ACC112 (cell line): ENCODE measurements around the gene CKAP4.

Experiments used
- H2AFZ ChIP-seq: fragments of 200-600 bp; sonication (generic); one replicate; pipeline ENCODE4 v1.6.0; 2017; ENCODE audit warnings: antibody characterized with exemption, low read length; ENCODE audit not compliant: unreplicated experiment
- H3K27ac ChIP-seq: fragments of 200-600 bp; sonication (generic); 2 replicates; pipeline ENCODE4 v1.5.1; 2014; ENCODE audit warnings: low read depth, mild to moderate bottlenecking, antibody characterized with exemption, low read length, moderate library complexity
- H3K27me3 ChIP-seq: fragments of 200-600 bp; sonication (generic); 2 replicates; pipeline ENCODE4 v1.6.1; 2014; ENCODE audit warnings: mild to moderate bottlenecking, antibody characterized with exemption, low read length, moderate library complexity, mixed read lengths; ENCODE audit not compliant: insufficient read depth
- H3K36me3 ChIP-seq: fragments of 200-600 bp; sonication (generic); 2 replicates; pipeline ENCODE4 v1.6.1; 2016; ENCODE audit warnings: mild to moderate bottlenecking, antibody characterized with exemption, low read length, moderate library complexity, mixed read lengths; ENCODE audit not compliant: insufficient read depth
- H3K4me1 ChIP-seq: fragments of 200-600 bp; sonication (generic); one replicate; pipeline ENCODE4 v1.6.1; 2016; ENCODE audit warnings: low read length, mixed read lengths; ENCODE audit not compliant: insufficient read depth, unreplicated experiment, control insufficient read depth
- H3K4me3 ChIP-seq: fragments of 200-600 bp; sonication (generic); 2 replicates; pipeline ENCODE4 v1.5.1; 2014; ENCODE audit warnings: mild to moderate bottlenecking, low read depth, low read length
- H3K79me2 ChIP-seq: fragments of 200-600 bp; sonication (generic); one replicate; pipeline ENCODE4 v1.6.0; 2016; ENCODE audit warnings: low read length; ENCODE audit not compliant: control insufficient read depth, unreplicated experiment, insufficient read depth

The CKAP4 gene

DNA sequence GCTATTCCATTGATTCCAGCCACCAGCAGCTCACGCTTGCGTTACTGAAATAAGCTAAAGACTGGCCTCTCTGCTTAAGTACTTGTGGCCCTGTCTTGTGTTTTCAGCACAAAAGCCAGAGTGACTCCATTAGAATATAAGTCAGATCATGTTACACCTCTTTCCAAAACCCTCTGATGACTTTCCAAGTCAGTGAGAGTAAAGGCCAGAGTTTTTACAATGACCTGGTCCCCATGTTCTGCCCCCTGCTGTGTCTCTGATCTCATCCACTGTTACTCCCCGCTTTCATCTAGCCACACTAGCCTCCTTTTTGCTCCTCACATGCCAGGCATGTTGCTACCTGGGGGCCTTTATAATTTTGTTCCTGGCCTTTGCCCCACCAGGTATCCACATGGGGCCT, 6.9 kb upstream of the CKAP4 start:
- H3K27me3 ChIP-seq, result no peaks in the 10 kb centered on the region
- no peaks in the 10 kb centered on the region for H3K36me3 ChIP-seq
- no peak overlapping the region for H3K27ac ChIP-seq
- no peaks in the 10 kb centered on the region for H3K79me2 ChIP-seq
- no peak overlapping the region for H3K4me3 ChIP-seq
- H2AFZ ChIP-seq, result no peak overlapping the region
- peaks cover 1% of the 10 kb centered on the region for H3K4me1 ChIP-seq

- Histone ChIP-seq H3K27me3 (no peaks in the 10 kb centered on the region), H2AFZ (no peak overlapping the region), H3K27ac (no peak overlapping the region), H3K79me2 (peaks cover 6% of the 10 kb centered on the region), H3K4me3 (no peak overlapping the region), H3K36me3 (no peaks in the 10 kb centered on the region), H3K4me1 (peaks cover 12% of the 10 kb centered on the region)
Observed at GRCh38 chr12:106251631-106252455, 4.0 kb upstream of the CKAP4 start.

DNA sequence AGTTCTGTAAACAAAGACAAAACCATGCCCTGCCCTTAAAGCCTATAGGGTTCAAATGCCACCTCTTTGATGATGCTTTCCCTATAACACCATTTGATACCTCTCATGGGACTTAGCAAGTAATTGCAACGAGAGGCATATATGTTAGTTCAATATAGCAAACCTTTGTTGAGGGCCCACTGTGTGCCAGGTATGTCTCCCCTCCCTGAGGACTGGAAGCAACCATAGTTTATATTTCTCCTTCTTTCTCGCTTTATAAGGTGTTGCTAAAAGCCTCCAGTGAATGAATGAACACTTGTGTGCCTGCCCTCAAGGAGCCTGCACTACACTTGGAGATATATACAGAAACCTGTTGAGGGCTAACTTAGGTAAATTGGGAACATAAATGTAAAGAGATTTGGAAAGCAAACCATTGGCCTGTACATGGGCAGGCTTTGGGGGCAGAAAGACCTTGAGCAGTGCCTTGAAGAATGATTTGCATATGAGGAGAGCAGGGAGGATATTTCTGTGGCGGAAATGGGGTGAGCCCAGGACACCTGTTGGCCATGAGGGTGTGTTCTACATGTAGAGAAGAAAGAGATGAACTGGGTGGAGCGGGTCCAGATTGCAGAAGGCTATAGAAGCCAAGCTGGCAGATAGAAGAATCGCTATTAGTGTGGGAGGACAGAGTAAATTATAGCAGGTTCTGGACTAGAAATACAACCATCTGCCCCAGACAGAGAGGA, 1.8 kb upstream of the CKAP4 start:
- no peak overlapping the region for H2AFZ ChIP-seq
- H3K4me3 ChIP-seq, result peak overlapping the region; percentile 95
- peaks cover 22% of the 10 kb centered on the region for H3K79me2 ChIP-seq
- peaks cover 24% of the 10 kb centered on the region for H3K4me1 ChIP-seq
- no peaks in the 10 kb centered on the region for H3K27me3 ChIP-seq
- peak overlapping the region; percentile 89; the same call in 1 of the 2 replicates for H3K27ac ChIP-seq
- H3K36me3 ChIP-seq, result no peaks in the 10 kb centered on the region

DNA sequence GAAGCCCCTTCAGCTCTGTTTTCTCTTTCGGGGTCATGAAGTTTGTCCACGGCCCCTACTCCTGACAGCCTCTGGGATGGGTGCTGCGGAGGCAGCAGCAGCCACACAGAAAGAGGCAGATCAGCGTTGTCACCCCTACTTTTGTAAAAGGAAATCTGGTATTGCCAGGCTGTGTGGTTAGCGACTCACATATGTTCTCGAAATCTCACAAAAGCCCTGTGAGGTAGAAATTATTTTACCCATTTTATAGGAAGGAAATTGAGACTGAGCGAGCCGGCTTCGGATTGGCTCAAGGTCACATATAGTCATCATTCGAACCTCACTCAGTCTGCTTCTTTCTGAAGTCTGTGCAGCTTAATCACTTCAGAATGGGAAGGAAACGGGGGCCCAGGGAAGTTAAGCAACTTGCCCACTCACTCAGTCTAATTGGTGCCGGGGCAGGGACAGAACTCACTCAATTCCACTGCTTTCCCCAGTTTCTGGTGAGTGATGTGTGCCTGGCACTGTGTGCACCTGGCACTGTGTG, 1.1 kb upstream of the CKAP4 start:
- H3K27ac ChIP-seq, result peak overlapping the region; percentile 89
- peak overlapping the region; percentile 95 for H3K4me3 ChIP-seq
- H3K79me2 ChIP-seq, result peaks cover 29% of the 10 kb centered on the region
- H3K36me3 ChIP-seq, result 0 out of 2 replicates have a peak, but pooled peaks cover 2% of the 10 kb centered on the region
- H3K27me3 ChIP-seq, result no peaks in the 10 kb centered on the region
- H3K4me1 ChIP-seq, result peaks cover 29% of the 10 kb centered on the region
- H2AFZ ChIP-seq, result peak overlapping the region; percentile 43

GRCh38 chr12:106248312-106248845, 559 bp upstream of the CKAP4 start:
- peak overlapping the region; percentile 43 for H2AFZ ChIP-seq
- peaks cover 4% of the 10 kb centered on the region; the same call in 1 of the 2 replicates for H3K36me3 ChIP-seq
- H3K27me3 ChIP-seq, result no peaks in the 10 kb centered on the region
- peaks cover 35% of the 10 kb centered on the region for H3K4me1 ChIP-seq
- H3K79me2 ChIP-seq, result peaks cover 34% of the 10 kb centered on the region
- H3K4me3 ChIP-seq, result peak overlapping the region; percentile 95
- H3K27ac ChIP-seq, result peak overlapping the region; percentile 89

DNA sequence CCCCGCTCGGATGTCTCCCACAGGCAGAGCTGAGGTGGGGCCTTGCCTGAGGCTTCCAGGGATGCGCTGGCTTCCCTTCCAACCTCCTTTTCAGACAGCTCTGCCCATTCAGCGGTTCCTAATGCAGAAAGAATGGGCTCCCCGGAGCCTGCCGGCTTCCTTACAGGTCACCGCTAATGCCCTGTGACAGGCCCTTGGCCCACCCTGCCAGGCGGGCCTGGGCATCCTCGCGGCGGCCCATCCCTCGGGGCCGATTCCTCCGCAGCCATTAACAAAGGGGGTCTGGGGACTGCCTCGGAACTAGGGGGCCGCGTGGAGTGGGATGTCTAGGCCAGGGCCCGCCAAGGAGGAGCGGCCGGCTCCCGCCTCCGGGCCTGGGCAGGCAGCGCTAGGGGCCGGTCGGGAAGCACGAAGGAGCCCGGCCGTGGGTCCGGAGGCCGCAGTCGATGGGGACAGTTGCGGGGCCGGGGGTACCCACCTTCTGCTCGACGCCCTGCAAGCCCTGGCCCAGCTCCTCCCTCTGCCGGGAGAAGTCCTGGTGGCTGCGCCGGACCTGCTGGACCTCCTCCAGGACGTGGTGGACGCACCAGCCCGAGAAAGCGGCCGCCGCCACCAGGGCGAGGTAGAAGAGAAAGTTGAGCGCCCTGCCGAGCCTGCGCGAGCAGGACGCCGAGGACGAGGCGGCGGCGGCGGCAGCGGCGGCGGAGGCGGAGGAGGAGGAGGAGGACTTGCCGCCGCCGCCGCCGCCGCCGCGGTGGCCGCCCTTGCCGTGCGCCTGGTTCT, 738 bp downstream of the CKAP4 start:
- Histone ChIP-seq H3K4me1 (peaks cover 39% of the 10 kb centered on the region), H3K4me3 (peak overlapping the region; percentile 95), H3K27me3 (no peaks in the 10 kb centered on the region), H2AFZ (peak overlapping the region; percentile 43), H3K27ac (peak overlapping the region; percentile 89), H3K36me3 (peaks cover 15% of the 10 kb centered on the region; the same call in 1 of the 2 replicates), H3K79me2 (peaks cover 47% of the 10 kb centered on the region)

GRCh38 chr12:106245767-106246166, 2.1 kb downstream of the CKAP4 start:
- H3K4me3 ChIP-seq, result peak overlapping the region; percentile 95
- peaks cover 39% of the 10 kb centered on the region for H3K4me1 ChIP-seq
- peak overlapping the region; percentile 89 for H3K27ac ChIP-seq
- peaks cover 54% of the 10 kb centered on the region for H3K79me2 ChIP-seq
- H3K27me3 ChIP-seq, result no peaks in the 10 kb centered on the region
- peaks cover 15% of the 10 kb centered on the region; the same call in 1 of the 2 replicates for H3K36me3 ChIP-seq
- H2AFZ ChIP-seq, result no peak overlapping the region

DNA sequence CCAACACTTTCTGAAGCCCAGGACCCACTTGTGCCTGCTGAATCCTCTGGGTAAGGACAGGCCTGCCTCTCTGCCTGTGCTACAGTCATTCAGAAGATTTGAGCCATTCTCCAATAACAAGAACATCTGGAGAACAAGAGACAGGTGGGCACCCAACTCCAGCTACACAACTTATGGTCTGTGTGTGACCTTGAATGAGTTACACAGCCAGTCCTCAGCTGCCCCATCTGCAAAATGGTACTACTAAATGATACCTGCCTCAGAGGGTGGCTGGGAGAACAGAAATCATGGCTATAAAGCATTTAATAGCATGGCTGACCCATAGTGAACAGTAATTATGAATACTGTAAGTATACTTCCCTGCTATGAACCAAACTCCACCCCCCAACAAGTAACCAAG, 4.2 kb downstream of the CKAP4 start:
- H3K36me3 ChIP-seq, result peaks cover 26% of the 10 kb centered on the region; the same call in 1 of the 2 replicates
- H3K27ac ChIP-seq, result no peak overlapping the region
- H3K4me1 ChIP-seq, result peaks cover 27% of the 10 kb centered on the region
- no peak overlapping the region; the same call in 1 of the 2 replicates for H3K4me3 ChIP-seq
- no peaks in the 10 kb centered on the region for H3K27me3 ChIP-seq
- no peak overlapping the region for H2AFZ ChIP-seq
- H3K79me2 ChIP-seq, result peaks cover 58% of the 10 kb centered on the region

DNA sequence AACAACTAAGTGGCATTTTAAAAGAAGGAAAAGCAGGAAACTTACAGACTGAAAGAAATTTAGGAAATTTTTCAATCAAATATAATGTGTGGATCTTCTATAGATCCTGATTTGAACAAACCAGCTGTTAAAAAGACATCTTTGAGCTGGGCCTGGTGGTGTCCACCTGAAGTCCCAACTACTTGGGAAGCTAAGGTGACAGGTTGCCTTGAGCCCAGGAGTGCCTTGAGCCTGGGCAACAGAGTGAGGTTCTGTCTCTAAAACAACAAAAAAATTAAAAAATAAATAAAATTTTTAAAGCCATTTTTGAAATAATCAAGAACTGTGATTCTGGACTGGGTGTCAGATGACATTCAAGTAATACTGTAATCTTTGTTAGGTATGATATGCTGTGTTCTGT, 7.0 kb downstream of the CKAP4 start:
- Histone ChIP-seq H3K4me3 (no peak overlapping the region), H3K27ac (no peak overlapping the region), H3K4me1 (peaks cover 25% of the 10 kb centered on the region), H3K79me2 (peaks cover 45% of the 10 kb centered on the region), H2AFZ (no peak overlapping the region), H3K27me3 (no peaks in the 10 kb centered on the region), H3K36me3 (peaks cover 29% of the 10 kb centered on the region)

- Histone ChIP-seq H3K79me2 (peaks cover 39% of the 10 kb centered on the region), H2AFZ (no peak overlapping the region), H3K4me3 (no peak overlapping the region), H3K4me1 (peaks cover 18% of the 10 kb centered on the region), H3K27ac (no peak overlapping the region), H3K27me3 (no peaks in the 10 kb centered on the region), H3K36me3 (peaks cover 29% of the 10 kb centered on the region)
Observed at GRCh38 chr12:106239951-106240335, 7.9 kb downstream of the CKAP4 start.
